Fibroblast of mammary gland (primary cell): Measurements from ENCODE around the gene IQCH.

Experiments used
- DNase-seq: peaks from one replicate; pipeline ENCODE4 v3.0.0-alpha.2; 2010; ENCODE audit warnings: low read depth
- H3K4me3 ChIP-seq: 2 replicates; pipeline ENCODE4 v1.5.1; 2011; ENCODE audit warnings: low read depth, mild to moderate bottlenecking, low read length, moderate library complexity; ENCODE audit not compliant: control insufficient read depth
- CTCF ChIP-seq: conservative IDR thresholded peaks from 2 replicates; pipeline ENCODE4 v1.5.1; 2011; ENCODE audit warnings: low read depth, low read length, inconsistent platforms; ENCODE audit not compliant: control insufficient read depth, insufficient read depth

IQCH gene

GRCh38 chr15:67373971-67374370 is 119.4 kb downstream of the IQCH start:
- DNase-seq = no peak

GRCh38 chr15:67379530-67379929 is 124.9 kb downstream of the IQCH start:
- DNase-seq = no peak
- no peak for TF ChIP-seq CTCF
- no peak overlapping the region for H3K4me3 ChIP-seq

More at GRCh38 chr15:67373971-67374370, 119.4 kb downstream of the IQCH start:
- H3K4me3 ChIP-seq = no peak overlapping the region
- no peak for TF ChIP-seq CTCF

GRCh38 chr15:67380921-67381320 is 126.3 kb downstream of the IQCH start:
- no peak overlapping the region for H3K4me3 ChIP-seq
- DNase-seq = no peak
- TF ChIP-seq CTCF = no peak

GRCh38 chr15:67381416-67382045 is 126.9 kb downstream of the IQCH start:
- H3K4me3 ChIP-seq = no peak overlapping the region
- no peak for DNase-seq
- TF ChIP-seq CTCF = no peak

- no peak for TF ChIP-seq CTCF
- H3K4me3 ChIP-seq = no peak overlapping the region
- no peak for DNase-seq
Observed at GRCh38 chr15:67382723-67383122, 128.1 kb downstream of the IQCH start.

GRCh38 chr15:67383899-67384298 is 129.3 kb downstream of the IQCH start:
- peak; percentile 16 for TF ChIP-seq CTCF
- no peak overlapping the region for H3K4me3 ChIP-seq

GRCh38 chr15:67384761-67385160 is 130.2 kb downstream of the IQCH start:
- no peak for TF ChIP-seq CTCF
- no peak for DNase-seq
- H3K4me3 ChIP-seq = no peak overlapping the region

More at GRCh38 chr15:67383899-67384298, 129.3 kb downstream of the IQCH start:
- DNase-seq = peak; percentile 14
